GM23248 (cell line): ENCODE data around the gene TIPARP.

Experiments
- EZH2 ChIP-seq: fragments of 200-600 bp; sonication (generic); IDR thresholded peaks from 2 replicates; pipeline ENCODE4 v1.6.1; 2018; ENCODE audit warnings: antibody characterized with exemption, mild to moderate bottlenecking; ENCODE audit not compliant: insufficient read depth, poor library complexity, severe bottlenecking
- EZH2phosphoT487 ChIP-seq: fragments of 200-600 bp; sonication (generic); IDR thresholded peaks from 2 replicates; pipeline ENCODE4 v1.6.1; 2018; ENCODE audit warnings: antibody characterized with exemption, moderate library complexity, mild to moderate bottlenecking, low read depth; ENCODE audit not compliant: insufficient read depth

DNA sequence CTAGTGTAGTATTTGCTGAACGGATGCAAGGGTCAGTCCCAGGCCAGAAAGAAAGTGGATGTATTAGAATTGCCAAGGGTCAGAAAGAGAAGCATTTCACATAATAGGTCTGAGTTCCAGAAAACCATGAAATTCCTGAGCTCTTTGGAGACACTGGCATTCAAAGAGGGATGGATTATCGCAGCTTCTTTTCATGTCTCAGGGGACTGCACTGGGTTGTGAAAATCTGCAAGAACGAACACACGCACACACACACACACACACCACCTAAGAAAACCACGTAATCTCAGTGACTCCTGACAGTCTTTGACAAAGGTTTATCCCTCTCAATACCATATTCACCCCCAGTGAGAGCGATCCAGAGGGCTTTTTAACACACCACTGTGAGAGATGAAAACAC lies 57.9 kb downstream of the TIPARP start:
- no peak for TF ChIP-seq EZH2
- no peak for TF ChIP-seq EZH2phosphoT487
